Osteoblast (primary cell): ENCODE results near the gene PCDHGA9. TPM values are rescaled to one million over a fixed set of nuclear protein-coding genes. Genes with fewer than 3 reads are reported as not detected.

Experiments used
- DNase-seq: peaks from one replicate; pipeline ENCODE4 v3.0.0; 2011; ENCODE audit warnings: low spot score, mixed read lengths; ENCODE audit not compliant: insufficient read length; ENCODE audit errors: missing footprints
- H2AFZ ChIP-seq: 2 replicates; pipeline ENCODE4 v1.6.0; 2011; ENCODE audit warnings: mild to moderate bottlenecking, low read length
- H3K27ac ChIP-seq: 2 replicates; pipeline ENCODE4 v1.5.1; 2011; ENCODE audit warnings: mild to moderate bottlenecking, low read depth, low read length, moderate library complexity
- H3K27me3 ChIP-seq: 2 replicates; pipeline ENCODE4 v1.6.0; 2012; ENCODE audit warnings: mild to moderate bottlenecking, control low read depth, inconsistent platforms, low read length, moderate library complexity; ENCODE audit not compliant: insufficient read depth
- H3K36me3 ChIP-seq: 2 replicates; pipeline ENCODE4 v1.5.1; 2011; ENCODE audit warnings: mild to moderate bottlenecking, low read length, control low read depth, moderate library complexity; ENCODE audit not compliant: insufficient read depth
- H3K4me1 ChIP-seq: 2 replicates; pipeline ENCODE4 v1.5.1; 2011; ENCODE audit warnings: mild to moderate bottlenecking, low read length, control low read depth, moderate library complexity; ENCODE audit not compliant: insufficient read depth
- H3K4me2 ChIP-seq: 2 replicates; pipeline ENCODE4 v1.6.0; 2011; ENCODE audit warnings: mild to moderate bottlenecking, low read length; ENCODE audit not compliant: insufficient read depth
- H3K4me3 ChIP-seq: fragments of 200-600 bp; sonication (generic); 3 replicates; pipeline ENCODE4 v1.5.1; 2012; ENCODE audit warnings: mild to moderate bottlenecking, low read length, inconsistent platforms; ENCODE audit not compliant: insufficient read depth
- H3K79me2 ChIP-seq: 2 replicates; pipeline ENCODE4 v1.6.0; 2012; ENCODE audit warnings: mild to moderate bottlenecking, low read length, control low read depth, inconsistent platforms; ENCODE audit not compliant: insufficient read depth
- H3K9me3 ChIP-seq: 2 replicates; pipeline ENCODE4 v1.5.1; 2011; ENCODE audit warnings: low read depth, low read length, control low read depth
- H4K20me1 ChIP-seq: 2 replicates; pipeline ENCODE4 v1.6.0; 2012; ENCODE audit warnings: mild to moderate bottlenecking, low read length, control low read depth; ENCODE audit not compliant: insufficient read depth
- CTCF ChIP-seq: IDR thresholded peaks from 2 replicates; pipeline ENCODE4 v1.5.1; 2011; ENCODE audit warnings: mild to moderate bottlenecking, low read depth, low read length, moderate library complexity; ENCODE audit errors: extremely low read depth
- total RNA-seq: library from RNA; depleted of rRNA; stranded (reverse); fragments of >200 nt; gene quantifications from 2 replicates; pipeline ENCODE4 v1.2.3, GENCODE V29; 2012

The PCDHGA9 gene
- total RNA-seq, 1 donor = 6.5 TPM

DNA sequence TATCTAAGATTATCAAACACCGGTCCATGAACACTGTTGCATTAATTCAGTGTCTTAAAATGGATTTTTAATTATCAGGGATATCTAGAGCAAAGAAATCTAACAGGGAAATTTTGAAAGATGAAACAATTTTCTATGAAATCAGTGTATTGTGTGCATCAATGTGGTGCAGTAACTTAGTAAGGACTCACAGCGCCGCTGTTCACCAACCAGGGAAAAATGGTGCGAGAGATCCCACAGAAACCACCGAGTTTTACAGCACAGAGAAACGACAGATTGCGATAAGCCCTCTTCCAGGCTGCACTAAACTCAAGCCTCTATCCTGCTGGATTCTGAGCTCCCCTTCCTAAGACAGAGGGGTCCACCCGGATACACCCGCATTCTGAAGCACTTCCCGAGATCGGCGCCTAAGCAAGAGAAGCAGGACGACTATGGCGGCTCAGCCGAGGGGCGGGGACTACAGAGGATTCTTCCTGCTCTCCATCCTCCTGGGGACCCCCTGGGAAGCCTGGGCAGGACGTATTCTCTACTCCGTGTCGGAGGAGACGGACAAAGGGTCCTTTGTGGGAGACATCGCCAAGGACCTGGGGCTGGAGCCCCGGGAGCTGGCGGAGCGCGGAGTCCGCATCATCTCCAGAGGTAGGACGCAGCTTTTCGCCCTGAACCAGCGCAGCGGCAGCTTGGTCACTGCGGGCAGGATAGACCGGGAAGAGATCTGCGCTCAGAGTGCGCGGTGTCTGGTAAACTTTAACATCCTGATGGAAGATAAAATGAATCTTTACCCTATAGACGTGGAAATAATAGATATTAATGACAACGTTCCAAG, 19.9 kb upstream of the PCDHGA9 start, which contains the start of gene PCDHGA7:
TSS of gene PCDHGA7 (plus strand) at position 274 of the 826 bp plus-strand sequence. CDS start at position 432, 158 bp downstream.
- H3K4me3 ChIP-seq = peak within 1 kb of the TSS; percentile 71
- no peaks in the 10 kb centered on the region for H3K36me3 ChIP-seq
- peak within 1 kb of the TSS; percentile 77 for H3K4me2 ChIP-seq

GRCh38 chr5:141383345-141383744, 19.2 kb upstream of the PCDHGA9 start:
- H2AFZ ChIP-seq = peak overlapping the region; percentile 58
- no peaks in the 10 kb centered on the region for H4K20me1 ChIP-seq
- H3K27ac ChIP-seq = no peak overlapping the region
- H3K79me2 ChIP-seq = no peaks in the 10 kb centered on the region
- H3K4me2 ChIP-seq = peak overlapping the region; percentile 77
- no peak for TF ChIP-seq CTCF
- no peak for DNase-seq
- H3K36me3 ChIP-seq = no peaks in the 10 kb centered on the region
- H3K27me3 ChIP-seq = no peaks in the 10 kb centered on the region
- peaks cover 2% of the 10 kb centered on the region for H3K9me3 ChIP-seq
- no peaks in the 10 kb centered on the region for H3K4me1 ChIP-seq
- H3K4me3 ChIP-seq = peak overlapping the region; percentile 71

More for the DNA sequence above, 19.9 kb upstream of the PCDHGA9 start, which contains the start of gene PCDHGA7:
- Histone ChIP-seq H2AFZ (peak within 1 kb of the TSS; percentile 58), H3K27ac (no peak within 1 kb of the TSS), H3K4me1 (no peaks in the 10 kb centered on the region), H3K27me3 (no peaks in the 10 kb centered on the region), H4K20me1 (no peaks in the 10 kb centered on the region), H3K9me3 (no peaks in the 10 kb centered on the region), H3K79me2 (no peaks in the 10 kb centered on the region)
- peak; percentile 93 for DNase-seq
- TF ChIP-seq CTCF = peak; percentile 65

DNA sequence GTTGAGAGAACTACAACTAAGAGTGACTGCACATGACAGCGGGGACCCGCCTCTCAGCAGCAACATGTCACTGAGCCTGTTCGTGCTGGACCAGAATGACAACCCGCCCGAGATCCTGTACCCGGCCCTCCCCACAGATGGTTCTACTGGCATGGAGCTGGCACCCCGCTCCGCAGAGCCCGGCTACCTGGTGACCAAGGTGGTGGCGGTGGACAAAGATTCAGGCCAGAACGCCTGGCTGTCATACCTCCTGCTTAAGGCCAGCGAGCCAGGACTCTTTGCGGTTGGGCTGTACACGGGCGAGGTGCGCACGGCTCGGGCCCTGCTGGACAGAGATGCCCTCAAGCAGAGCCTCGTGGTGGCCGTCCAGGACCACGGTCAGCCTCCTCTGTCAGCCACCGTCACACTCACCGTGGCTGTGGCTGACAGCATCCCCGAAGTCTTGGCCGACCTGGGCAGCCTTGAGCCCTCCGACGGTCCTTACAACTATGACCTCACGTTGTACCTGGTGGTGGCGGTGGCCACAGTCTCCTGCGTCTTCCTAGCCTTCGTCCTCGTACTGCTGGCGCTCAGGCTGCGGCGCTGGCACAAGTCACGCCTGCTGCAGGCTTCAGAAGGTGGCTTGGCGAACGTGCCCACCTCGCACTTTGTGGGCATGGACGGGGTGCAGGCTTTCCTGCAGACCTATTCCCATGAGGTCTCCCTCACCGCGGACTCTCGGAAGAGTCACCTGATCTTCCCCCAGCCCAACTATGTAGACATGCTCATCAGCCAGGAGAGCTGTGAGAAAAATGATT, 17.9 kb upstream of the PCDHGA9 start:
- Histone ChIP-seq H3K79me2 (no peaks in the 10 kb centered on the region), H3K27ac (no peak overlapping the region), H4K20me1 (no peaks in the 10 kb centered on the region), H3K36me3 (no peaks in the 10 kb centered on the region), H3K4me1 (no peaks in the 10 kb centered on the region), H3K9me3 (peaks cover 10% of the 10 kb centered on the region), H3K4me2 (no peak overlapping the region), H2AFZ (no peak overlapping the region), H3K4me3 (no peak overlapping the region), H3K27me3 (no peaks in the 10 kb centered on the region)
- DNase-seq = no peak
- no peak for TF ChIP-seq CTCF
